ENCODE measurements around the gene B3GAT1. TPM values are rescaled to one million over a fixed set of nuclear protein-coding genes. Genes with fewer than 3 reads are reported as not detected.
"Not testable (repeated sequence)": the region's sequence is repeated elsewhere in the genome, so short reads cannot be mapped to it uniquely, and the experiment has no call there.

B3GAT1 gene
- total RNA-seq, 1 experiment from 2014 or later: 4.9 TPM

DNA sequence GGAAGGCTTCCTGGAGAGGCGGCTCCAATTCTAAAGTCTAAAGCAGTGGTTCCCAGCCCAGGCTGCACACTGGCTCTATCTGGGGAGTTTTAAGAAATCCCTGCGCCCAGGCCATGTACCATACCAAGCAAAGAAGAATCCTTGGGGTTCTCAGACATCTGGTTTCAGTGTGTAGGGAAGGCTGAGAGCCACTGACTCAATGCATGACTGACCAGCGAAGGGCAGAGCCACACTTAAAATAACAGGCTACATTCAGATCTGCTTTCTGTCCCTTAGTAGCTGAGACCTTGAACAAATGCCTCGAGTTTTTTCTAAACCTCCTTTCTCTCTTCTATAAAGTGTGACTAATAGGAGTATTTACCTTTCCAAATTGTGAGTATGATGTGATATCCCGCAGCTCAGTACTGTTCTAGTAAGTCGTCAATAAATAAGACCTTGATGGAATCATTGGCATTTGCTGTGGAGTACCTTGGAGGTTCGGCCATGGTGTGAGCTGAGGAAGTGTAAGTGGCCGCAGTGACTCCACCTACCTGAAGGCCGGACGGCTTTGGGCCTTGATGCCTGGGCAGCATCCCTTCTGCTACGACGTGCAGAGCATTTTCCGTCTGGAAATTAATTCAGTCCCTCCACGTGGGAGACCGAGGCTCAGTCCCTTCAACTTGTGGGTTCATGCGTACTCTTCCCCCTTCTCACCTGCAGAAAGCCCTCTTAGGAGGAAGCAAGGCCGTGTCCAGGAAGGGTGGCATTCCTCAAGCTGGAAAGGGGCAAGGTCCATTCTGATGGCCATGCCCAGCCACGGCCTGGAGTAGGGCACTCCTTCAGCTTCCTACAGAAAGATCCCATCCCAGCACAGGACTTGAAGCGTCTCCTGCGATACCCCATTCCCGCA, 55.1 kb downstream of the B3GAT1 start:
- DNase-seq (ENCODE audit: low spot score): no peak

- no peak for DNase-seq (ENCODE audit: low spot score)
These were observed 56.4 kb downstream of the B3GAT1 start for GRCh38 chr11:134355656-134356055.

GRCh38 chr11:134355136-134355535, 56.9 kb downstream of the B3GAT1 start:
- no peak for DNase-seq (ENCODE audit: low spot score)

DNA sequence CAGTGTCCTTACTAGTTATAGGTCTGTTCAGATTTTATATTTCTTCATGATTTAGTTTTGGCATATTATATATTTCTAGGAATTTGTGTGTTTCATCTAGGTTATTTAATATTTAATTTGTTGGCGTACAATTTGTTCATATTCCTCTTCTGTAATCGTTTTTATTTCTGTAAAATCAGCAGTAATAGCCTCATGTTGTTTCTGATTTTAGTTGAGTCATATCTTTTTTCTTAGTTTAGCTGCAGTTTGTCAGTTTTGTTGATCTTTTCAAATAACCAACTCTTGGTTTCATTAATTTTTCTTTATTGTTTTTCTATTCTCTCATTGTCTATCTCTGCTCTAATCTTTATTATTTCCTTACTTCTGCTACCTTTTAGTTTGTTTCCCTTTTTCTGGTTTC, 59.9 kb downstream of the B3GAT1 start:
- no peak for DNase-seq (ENCODE audit: low spot score)

- no peak for DNase-seq (ENCODE audit: low spot score)
These were observed 61.7 kb downstream of the B3GAT1 start for GRCh38 chr11:134350381-134350780.

- no peak for DNase-seq (ENCODE audit: low spot score)
These were observed 62.2 kb downstream of the B3GAT1 start for GRCh38 chr11:134349802-134350355.

DNA sequence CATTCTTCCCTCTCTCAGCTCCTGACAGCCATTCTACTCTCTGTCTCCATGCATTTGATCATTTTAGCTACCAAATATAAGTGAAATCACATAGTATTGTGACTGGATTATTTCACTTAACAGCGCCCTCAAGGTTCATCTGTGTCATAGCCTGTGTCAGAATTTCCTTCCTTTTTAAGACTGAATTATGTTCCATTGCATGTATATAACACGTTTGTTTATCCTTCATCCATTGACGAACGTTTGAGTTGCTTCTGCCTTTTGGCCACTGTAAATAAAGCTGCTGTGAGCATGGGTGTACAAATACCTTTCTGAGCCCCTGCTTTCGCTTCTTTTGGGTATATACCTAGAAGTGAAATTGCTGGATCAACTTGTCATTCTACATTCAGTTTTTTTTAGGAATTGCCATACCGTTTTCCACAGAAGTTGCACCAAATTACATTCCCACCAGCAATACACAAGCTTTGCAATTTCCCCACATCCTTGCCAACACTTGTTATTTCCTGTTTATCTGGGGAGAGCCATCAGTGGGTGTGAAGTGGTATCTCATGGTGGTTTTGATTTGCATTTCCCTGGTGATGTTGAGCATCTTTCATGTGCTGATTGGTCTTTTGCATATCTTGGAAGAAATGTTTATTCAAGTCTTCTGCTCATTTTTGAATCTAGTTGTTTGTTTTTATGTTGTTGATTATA, 62.8 kb downstream of the B3GAT1 start:
- DNase-seq (ENCODE audit: low spot score): no peak

- DNase-seq (ENCODE audit: low spot score): no peak
These were observed 64.6 kb downstream of the B3GAT1 start for GRCh38 chr11:134347441-134347840.

GRCh38 chr11:134346976-134347350, 65.1 kb downstream of the B3GAT1 start:
- no peak for DNase-seq (ENCODE audit: low spot score)

DNA sequence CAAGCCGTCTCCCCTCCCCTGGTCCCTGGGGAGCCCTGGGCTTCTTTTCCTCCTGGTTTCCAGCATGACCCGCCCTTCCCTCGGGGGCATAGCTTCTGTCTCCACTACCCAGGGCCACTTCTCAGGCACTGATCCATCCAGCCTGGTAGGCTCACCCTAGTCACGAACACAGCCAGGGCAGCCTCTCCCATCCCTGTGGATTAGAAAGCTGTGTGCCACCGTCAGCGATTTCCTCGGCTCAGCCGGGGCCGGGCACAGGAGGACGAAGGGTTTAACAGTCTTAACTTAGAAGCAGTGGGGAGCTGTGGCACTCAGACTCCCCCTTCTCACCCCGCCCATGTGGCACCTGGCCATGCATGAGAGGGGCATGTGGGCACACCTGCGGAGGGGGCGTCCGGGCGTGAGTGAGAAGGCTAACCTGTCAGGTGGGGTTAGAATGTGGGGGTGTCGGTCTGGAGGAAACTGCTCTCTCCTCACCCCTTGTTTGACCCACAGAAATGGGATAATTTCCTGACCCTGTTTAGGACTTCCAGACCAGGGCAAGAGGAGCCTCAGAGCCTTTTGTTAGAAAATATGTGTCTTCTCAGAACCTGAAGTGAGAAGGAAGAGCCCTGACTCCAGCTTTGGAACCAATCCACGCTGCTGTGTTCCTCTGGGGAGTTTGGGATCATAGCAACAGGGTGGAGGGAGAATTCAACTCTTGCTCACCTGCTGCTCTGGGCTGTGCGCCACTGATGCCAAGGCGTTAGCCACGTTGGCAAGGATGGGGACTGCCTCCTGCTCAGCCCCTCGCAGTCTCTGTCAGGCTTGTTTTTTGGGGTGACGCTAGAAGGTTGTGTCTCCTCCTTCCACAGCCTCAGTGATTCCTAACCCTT, 65.7 kb downstream of the B3GAT1 start:
- DNase-seq (ENCODE audit: low spot score): no peak

DNA sequence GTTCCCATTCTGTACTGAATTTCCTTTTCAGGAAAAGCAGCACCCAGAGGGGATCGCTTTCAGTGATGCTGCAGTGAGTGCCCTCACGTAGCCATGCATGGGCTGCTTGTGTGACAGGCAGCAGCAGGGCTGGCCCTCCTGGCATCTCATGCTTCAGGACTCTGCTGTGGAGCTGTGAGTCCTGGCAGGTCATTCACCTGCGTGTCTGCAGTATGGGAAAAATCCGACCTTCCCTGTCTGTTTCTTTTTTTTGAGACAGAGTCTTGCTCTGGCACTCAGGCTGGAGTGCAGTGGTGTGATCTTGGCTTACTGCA, 66.8 kb downstream of the B3GAT1 start:
- no peak for DNase-seq (ENCODE audit: low spot score)

DNA sequence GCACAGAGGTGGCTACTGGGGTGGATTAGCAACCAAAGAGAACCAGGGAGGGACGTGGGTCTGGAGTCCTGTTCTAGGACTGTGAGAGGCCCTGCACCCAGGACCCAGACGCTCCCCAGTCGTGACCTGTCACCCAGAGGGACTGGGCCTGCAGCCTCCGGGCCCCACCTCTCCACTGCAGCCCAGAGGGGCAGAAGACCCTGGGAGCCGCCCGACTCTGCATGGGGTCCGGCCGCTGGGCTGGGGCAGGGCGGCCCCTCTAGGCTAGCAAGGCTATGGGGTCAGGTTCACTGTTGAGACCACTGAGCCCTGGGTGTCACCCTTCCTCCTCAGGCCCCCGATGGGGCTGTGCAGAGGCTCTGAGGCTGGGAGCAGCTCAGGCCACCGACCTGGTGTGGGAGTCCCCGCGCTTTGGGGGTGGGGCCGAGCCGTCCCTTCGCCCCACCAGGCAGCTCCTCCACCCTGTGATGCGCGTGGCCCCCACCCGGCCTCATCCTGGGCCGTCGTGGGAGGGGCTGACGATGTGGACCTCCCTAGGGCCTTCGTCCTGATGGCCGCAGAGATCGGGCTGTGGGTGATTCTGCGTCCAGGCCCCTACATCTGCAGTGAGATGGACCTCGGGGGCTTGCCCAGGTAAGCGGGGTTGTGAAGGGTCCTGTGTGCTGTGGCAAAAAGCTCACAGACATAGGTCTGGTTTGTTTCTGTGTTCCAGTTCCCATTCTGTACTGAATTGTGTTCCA, 67.4 kb downstream of the B3GAT1 start:
- DNase-seq (ENCODE audit: low spot score): not testable (repeated sequence)

GRCh38 chr11:134343646-134344045, 68.4 kb downstream of the B3GAT1 start:
- DNase-seq (ENCODE audit: low spot score): peak; percentile 25

DNA sequence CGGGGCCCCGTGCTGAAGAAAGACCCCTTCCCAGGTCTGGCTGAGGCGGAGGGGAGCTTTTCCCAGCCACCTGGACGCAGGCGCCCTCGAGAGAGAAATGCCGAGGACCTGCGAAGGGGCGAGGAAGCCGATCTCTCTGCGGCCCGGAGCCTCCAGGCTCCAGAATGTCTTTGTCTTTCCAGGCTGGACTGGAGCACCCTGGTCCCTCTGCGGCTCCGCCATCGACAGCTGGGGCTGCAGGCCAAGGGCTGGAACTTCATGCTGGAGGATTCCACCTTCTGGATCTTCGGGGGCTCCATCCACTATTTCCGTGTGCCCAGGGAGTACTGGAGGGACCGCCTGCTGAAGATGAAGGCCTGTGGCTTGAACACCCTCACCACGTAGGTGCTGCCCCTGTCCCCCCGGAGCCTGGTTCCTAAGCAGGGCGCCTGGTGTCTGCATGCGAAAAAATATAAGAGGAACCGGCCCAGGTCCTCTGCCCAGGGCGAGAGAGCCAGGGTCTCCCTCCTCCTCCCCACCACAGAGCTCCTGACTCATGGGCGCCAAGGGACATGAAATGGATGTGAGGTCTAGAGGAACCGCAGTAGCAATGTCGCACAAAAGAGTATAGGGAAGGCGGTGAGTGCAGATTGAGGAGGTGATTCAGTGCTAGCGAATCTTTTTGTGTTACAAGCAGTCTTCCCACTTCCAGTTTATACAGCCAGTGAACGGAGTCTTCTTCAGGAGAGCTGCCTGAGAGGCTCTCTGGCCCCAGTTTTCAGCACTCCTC, 69.3 kb downstream of the B3GAT1 start:
- DNase-seq (ENCODE audit: low spot score): no peak

DNA sequence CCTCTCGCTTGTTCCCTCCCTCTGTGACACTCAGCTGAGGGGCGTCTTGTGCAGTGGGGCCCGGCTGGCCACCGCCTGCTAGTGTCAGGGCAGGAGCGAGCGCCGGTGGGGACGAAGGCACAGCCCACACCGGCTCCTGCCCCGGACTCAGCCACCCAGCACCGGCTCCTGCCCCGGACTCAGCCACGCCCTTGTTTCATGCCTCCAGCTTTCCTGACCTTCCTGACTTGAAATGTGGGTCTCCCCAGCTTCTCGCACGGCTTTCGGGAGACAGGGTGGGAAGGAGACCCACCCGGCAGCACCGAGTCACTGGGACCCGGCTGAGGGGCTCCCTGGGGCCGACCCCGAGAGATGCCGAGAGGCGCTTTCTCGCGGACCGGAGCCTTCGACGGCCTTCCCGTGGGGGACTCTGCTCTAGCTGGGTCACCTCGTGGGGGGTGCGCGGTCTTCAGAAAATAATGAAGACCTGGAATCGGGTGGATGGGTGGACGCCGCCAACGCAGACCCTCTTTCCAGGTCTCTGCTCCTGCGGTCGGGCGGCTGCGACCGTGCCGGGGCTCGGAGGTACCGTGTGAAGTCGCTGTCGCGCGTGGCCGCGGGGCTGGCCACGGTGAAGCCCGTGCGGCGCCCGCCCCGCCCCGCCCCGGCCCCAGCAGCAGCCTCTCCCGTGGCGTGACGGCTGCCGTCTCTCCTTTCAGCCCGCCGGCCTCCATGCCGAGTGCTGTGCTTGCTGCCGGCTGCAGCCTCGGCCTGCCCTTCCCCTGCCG, 70.1 kb downstream of the B3GAT1 start:
- DNase-seq (ENCODE audit: low spot score): no peak

DNA sequence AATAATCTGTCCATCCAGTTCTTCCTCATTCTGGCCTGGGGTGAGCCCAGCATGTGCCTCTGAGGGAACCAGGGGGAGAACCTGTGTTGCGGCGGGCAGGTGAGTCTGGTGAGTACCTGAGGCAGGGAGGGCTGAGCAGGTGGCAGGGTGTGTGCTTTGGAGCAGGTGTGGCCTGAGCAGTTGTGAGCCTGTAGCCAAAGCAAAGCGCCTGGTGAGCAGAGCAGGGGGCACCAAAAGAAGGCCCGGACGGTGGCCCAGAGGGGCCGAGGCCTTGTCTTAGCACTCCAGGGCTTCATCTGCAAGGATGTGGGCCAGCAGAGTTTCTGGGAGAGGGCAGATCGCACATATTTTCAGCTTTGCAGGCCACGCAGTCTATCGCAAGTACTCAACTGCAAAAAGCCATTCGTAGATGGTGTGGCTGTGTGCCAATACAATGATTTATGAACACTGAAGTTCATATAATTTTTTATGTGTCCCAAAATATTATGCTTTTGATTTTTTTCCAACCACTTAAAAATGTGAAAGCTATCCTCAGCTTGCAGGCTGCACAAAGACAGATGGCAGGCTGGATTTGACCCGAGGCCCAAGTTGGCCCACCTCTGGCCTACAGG, 71.6 kb downstream of the B3GAT1 start:
- no peak for DNase-seq (ENCODE audit: low spot score)

DNA sequence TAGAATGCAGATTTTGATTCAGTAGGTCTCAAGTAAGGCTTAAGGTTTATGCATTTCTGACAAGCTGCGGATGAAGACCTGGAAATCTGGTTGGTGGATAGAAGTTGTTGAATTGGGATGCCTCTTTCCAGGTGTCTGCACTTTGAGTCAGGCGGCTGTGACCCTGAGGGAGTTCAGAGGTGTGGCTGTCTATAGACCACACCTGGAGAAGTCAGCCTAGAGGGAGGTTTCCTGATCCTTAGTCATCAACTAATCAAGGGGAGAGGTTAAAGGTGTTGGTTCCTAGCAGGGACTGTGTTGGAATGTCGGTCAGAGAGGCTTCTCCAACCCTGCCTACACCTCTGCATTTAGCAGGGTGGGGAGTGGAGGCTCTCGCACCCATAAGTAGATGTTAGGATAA, 72.3 kb downstream of the B3GAT1 start:
- no peak for DNase-seq (ENCODE audit: low spot score)

GRCh38 chr11:134338654-134339053, 73.4 kb downstream of the B3GAT1 start:
- no peak for DNase-seq (ENCODE audit: low spot score)

DNA sequence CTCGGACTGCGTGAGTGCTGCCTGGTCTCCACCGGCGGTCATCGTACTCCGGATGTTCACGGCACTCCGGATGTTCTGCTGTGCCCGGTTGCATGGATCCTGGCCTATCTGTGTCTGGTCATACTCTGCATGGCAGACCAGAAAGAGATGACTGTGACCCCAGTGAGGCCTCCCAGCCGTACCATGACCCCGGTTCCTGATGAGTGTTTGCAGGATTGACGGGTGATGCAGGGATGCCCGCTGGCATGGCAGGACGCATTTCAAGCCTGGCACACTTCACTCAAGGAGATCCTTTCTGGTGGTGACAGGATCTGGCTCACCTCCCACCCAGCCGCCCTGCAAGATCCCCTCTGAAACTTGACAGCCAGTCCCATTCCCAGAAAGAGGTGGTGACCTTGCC, 74.0 kb downstream of the B3GAT1 start:
- no peak for DNase-seq (ENCODE audit: low spot score)
